Fibroblast of mammary gland (primary cell): ENCODE results near the gene CAPN13.

Experiments
- DNase-seq: peaks from one replicate; pipeline ENCODE4 v3.0.0-alpha.2; 2010; ENCODE audit warnings: low read depth
- H3K4me3 ChIP-seq: 2 replicates; pipeline ENCODE4 v1.5.1; 2011; ENCODE audit warnings: low read depth, mild to moderate bottlenecking, low read length, moderate library complexity; ENCODE audit not compliant: control insufficient read depth
- TF ChIP-seq, protein P1 (sequence below): conservative IDR thresholded peaks from 2 replicates; pipeline ENCODE4 v1.5.1; 2011; ENCODE audit warnings: low read depth, low read length, inconsistent platforms; ENCODE audit not compliant: control insufficient read depth, insufficient read depth

CAPN13 gene

DNA sequence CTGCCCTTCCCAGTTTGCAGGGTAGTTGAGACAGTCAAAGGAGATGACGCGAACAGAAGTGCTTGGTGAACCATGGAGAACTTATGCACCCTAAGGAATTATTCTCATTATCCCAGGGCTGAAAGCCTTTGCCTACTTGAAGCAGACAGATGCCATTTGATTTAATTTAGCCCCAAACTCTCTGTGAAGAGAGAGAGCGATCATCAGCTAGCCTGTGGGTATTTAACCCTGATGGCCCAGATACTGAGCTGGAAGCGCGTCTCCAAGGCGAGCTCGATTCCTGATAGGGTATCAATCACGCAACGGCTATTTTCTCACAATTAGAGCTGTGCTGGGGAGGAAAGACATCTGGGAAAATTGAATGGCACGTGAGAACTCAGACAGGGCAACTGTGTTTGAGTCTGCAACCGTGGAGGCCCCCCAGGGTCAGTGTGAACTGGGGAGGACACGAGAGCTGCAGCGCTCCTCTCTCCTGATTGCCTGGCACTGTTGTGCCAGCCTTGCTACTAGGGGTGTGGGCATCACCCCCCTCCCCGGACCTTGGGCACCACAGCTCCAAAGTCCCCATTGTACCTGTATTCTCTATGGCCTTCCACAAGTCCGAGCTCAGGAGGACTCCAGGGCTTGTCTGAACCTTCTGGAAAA is 73.2 kb downstream of the CAPN13 start:
- DNase-seq, result no peak
- no peak overlapping the region for H3K4me3 ChIP-seq
- TF ChIP-seq, protein P1, sequence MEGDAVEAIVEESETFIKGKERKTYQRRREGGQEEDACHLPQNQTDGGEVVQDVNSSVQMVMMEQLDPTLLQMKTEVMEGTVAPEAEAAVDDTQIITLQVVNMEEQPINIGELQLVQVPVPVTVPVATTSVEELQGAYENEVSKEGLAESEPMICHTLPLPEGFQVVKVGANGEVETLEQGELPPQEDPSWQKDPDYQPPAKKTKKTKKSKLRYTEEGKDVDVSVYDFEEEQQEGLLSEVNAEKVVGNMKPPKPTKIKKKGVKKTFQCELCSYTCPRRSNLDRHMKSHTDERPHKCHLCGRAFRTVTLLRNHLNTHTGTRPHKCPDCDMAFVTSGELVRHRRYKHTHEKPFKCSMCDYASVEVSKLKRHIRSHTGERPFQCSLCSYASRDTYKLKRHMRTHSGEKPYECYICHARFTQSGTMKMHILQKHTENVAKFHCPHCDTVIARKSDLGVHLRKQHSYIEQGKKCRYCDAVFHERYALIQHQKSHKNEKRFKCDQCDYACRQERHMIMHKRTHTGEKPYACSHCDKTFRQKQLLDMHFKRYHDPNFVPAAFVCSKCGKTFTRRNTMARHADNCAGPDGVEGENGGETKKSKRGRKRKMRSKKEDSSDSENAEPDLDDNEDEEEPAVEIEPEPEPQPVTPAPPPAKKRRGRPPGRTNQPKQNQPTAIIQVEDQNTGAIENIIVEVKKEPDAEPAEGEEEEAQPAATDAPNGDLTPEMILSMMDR, result no peak

DNA sequence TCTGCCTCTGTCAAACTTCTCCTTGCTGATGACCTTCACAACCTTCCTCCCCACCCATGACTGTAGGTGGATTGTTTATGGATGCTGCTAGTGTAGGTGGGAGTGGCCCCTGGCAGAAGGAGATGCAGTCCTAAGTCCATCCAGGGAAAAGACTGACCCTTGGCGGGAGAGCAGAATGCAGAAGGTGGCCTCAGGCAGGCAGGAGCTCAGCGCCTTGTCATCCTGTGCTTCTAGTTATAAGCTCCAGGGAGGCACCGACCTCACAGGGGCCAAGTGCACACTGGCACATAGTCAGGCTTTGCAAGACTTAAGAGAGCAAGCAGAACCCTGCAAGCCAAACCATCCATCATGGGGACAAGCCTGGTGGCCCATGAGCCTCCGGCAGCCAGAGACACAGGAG is 74.4 kb downstream of the CAPN13 start:
- TF ChIP-seq, protein P1, result no peak
- H3K4me3 ChIP-seq, result no peak overlapping the region
- no peak for DNase-seq

DNA sequence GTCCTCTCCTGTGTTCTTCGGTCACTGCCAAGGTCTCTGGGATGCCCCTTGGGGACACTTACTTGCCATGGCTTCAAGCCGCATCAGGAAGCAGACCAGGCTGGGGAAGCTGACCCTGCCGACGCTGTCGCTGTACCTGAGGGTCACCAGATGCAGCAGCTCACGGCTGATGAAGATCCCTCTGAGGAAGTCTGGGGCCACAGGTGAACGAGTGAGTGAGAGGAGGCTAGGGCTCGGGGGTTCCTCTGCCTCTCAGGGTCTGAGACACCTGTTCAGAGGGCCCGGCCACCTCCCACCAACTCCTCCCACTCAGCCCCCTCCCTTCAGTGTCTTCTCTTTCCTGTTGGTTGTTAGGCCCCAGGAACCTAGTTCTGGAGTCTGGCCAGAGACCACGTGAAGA is 74.9 kb downstream of the CAPN13 start:
- TF ChIP-seq, protein P1, result no peak
- no peak overlapping the region for H3K4me3 ChIP-seq
- no peak for DNase-seq

DNA sequence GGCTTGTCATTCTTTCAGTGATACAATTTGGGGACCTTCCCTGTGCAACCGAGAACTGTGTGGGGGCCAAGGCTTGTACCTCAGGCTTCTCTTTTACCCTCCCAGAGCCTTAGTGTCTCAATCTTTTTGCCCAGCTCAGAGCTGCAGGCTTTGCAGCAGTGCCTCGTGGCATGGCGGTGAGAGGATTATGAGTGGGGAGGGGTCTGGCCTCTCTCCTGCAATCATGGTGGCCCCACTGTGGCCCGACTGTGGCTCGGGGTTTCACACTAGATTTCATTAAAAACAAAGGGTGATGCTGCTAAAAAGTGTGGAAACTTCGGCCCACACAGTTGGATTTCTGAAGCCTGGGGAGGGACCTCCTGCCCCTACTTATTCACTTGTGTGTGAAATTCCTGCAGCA is 75.5 kb downstream of the CAPN13 start:
- no peak overlapping the region for H3K4me3 ChIP-seq
- TF ChIP-seq, protein P1, result no peak
- no peak for DNase-seq

DNA sequence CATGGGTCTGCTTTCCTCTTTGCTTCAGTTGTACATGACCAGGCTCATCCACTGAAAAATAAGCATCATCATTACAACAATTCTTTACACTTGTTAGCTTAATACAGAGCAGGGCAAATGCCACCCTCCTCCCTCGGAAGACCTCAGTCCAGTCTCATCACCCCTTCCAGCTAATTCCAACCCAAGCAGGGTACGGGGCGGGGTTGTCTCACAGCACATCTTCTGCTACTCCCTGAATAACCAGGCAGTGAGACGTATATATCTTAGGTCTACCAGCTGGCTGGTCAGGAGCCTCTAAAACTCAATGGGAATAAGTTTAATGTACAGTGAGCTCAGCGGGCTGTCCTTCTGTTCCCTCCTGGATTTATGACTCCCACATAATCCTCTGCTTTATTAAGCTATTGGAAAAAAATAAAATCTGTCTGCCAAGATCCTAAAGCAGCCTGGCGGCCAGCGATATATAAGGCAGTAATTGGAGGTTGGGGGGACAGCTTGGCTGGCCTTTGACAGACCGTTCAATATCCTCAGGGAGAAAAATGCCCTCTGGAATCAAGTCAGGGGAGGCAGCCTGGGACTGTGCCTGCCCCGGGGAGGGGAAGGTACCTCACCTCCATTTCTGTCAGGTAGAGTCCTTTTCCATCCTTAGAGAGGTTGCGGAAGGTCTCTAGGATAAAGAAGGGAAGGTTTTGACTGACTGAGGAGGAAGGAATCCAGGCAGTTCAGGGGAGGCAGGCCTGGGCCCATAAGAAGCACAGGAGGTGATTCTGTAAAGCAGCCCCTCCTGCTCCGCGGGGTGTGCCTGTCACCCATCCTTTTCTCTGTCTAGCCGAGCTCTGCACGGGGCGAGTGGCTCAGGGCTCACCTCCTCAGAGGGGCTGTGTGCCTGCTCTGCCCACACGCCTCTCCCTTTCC is 76.3 kb downstream of the CAPN13 start:
- H3K4me3 ChIP-seq, result no peak overlapping the region
- no peak for DNase-seq
- TF ChIP-seq, protein P1, result no peak

DNA sequence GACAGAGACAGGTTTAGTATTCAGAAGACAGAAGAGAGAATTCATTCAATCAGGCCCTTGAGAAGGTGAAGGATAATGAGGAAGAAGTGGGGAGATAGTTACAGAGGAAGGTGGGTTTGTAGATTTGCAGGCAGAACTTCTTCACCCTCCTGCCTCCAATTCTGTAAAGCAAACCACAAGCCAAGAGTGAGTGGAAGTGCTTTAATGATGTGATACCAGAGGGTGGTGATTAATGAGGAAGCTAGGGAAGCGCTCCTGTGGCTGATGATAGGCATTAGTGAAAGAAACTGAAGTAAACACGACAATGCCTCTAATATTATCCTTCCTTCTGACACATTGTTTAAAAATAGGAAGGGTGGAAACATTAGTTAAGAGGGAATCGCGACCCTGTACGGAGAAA is 78.2 kb downstream of the CAPN13 start:
- TF ChIP-seq, protein P1, result no peak
- H3K4me3 ChIP-seq, result no peak overlapping the region
- DNase-seq, result no peak
